ENCODE data around the gene MAP7. TPM values are rescaled to one million over a fixed set of nuclear protein-coding genes. Genes with fewer than 3 reads are reported as not detected.

Gene MAP7
- total RNA-seq, 2 experiments from 2014 or later: 0.45 to 0.49 TPM

GRCh38 chr6:136344420-136344819 is 205.8 kb downstream of the MAP7 start:
- no peak overlapping the region for H3K4me3 Mint-ChIP-seq
- Histone ChIP-seq H3K9me3 (ENCODE audit: control insufficient read depth in 1 of 2, insufficient read depth in 1 of 2, low read length in 2 of 2) (no peaks in the 10 kb centered on the region), H3K36me3 (ENCODE audit: insufficient read depth, low read length) (peaks cover 2% of the 10 kb centered on the region), H3K27ac (ENCODE audit: low read depth in 1 of 2, low read length in 2 of 2) (no peak overlapping the region), H3K4me1 (ENCODE audit: insufficient read depth, low read length) (no peaks in the 10 kb centered on the region), H3K27me3 (ENCODE audit: control insufficient read depth in 1 of 2, insufficient read depth in 2 of 2, low read length in 2 of 2) (no peaks in the 10 kb centered on the region), H3K4me3 (ENCODE audit: low read length) (no peak overlapping the region)
- ATAC-seq (ENCODE audit: poor library complexity) (no peak), DNase-seq (no peak)
- POLR2A ChIA-PET: no interaction called here
- no peak for TF ChIP-seq CTCF (IDR thresholded peaks at IDR 0.05)
- intact Hi-C loops (cut with DNase I, micrococcal nuclease): no loop called here
- no peaks in the 10 kb centered on the region for H3K9me3 Mint-ChIP-seq
- H3K4me1 Mint-ChIP-seq (ENCODE audit: low read depth): no peaks in the 10 kb centered on the region
- no peaks in the 10 kb centered on the region for H3K27me3 Mint-ChIP-seq
- no peak overlapping the region for H3K27ac Mint-ChIP-seq
- no peaks in the 10 kb centered on the region for H3K36me3 Mint-ChIP-seq (ENCODE audit: low read depth)
- CTCF ChIA-PET: interaction anchor here (1.7 kb wide), 1 partner anchor 27 kb away, joined by 6 read pairs; no protein-coding TSS in a partner anchor

- H3K4me3 Mint-ChIP-seq: no peak overlapping the region
- POLR2A ChIA-PET: no interaction called here
These were observed 206.5 kb downstream of the MAP7 start for GRCh38 chr6:136343700-136344099.

GRCh38 chr6:136343275-136343674 is 206.9 kb downstream of the MAP7 start:
- DNase-seq: no peak
- Mint-ChIP-seq H3K9me3 (no peaks in the 10 kb centered on the region), H3K4me1 (ENCODE audit: low read depth) (no peaks in the 10 kb centered on the region), H3K27me3 (no peaks in the 10 kb centered on the region), H3K27ac (no peak overlapping the region), H3K4me3 (no peak overlapping the region), H3K36me3 (ENCODE audit: low read depth) (no peaks in the 10 kb centered on the region)
- no peak overlapping the region for H3K27ac ChIP-seq (ENCODE audit: low read depth in 1 of 2, low read length in 2 of 2)
- TF ChIP-seq CTCF (IDR thresholded peaks at IDR 0.05): no peak
- intact Hi-C loops (cut with DNase I, micrococcal nuclease): no loop called here
- ChIA-PET POLR2A (no interaction called here), CTCF (interaction anchor here (0.9 to 1.7 kb wide), 2 partner anchors 17 to 26 kb away, joined by 3 to 6 read pairs; no protein-coding TSS in a partner anchor)
- H3K4me3 ChIP-seq (ENCODE audit: low read length): no peak overlapping the region
- no peaks in the 10 kb centered on the region for H3K9me3 ChIP-seq (ENCODE audit: control insufficient read depth in 1 of 2, insufficient read depth in 1 of 2, low read length in 2 of 2)
- no peaks in the 10 kb centered on the region for H3K27me3 ChIP-seq (ENCODE audit: control insufficient read depth in 1 of 2, insufficient read depth in 2 of 2, low read length in 2 of 2)
- ATAC-seq (ENCODE audit: poor library complexity): no peak
- peaks cover 2% of the 10 kb centered on the region for H3K36me3 ChIP-seq (ENCODE audit: insufficient read depth, low read length)
- H3K4me1 ChIP-seq (ENCODE audit: insufficient read depth, low read length): no peaks in the 10 kb centered on the region

More at GRCh38 chr6:136343700-136344099, 206.5 kb downstream of the MAP7 start:
- Histone ChIP-seq H3K4me1 (ENCODE audit: insufficient read depth, low read length) (no peaks in the 10 kb centered on the region), H3K27me3 (ENCODE audit: control insufficient read depth in 1 of 2, insufficient read depth in 2 of 2, low read length in 2 of 2) (no peaks in the 10 kb centered on the region), H3K27ac (ENCODE audit: low read depth in 1 of 2, low read length in 2 of 2) (no peak overlapping the region), H3K9me3 (ENCODE audit: control insufficient read depth in 1 of 2, insufficient read depth in 1 of 2, low read length in 2 of 2) (no peaks in the 10 kb centered on the region), H3K4me3 (ENCODE audit: low read length) (no peak overlapping the region), H3K36me3 (ENCODE audit: insufficient read depth, low read length) (peaks cover 2% of the 10 kb centered on the region)
- CTCF ChIA-PET: interaction anchor here (0.9 to 1.7 kb wide), 2 partner anchors 16 to 27 kb away, joined by 3 to 6 read pairs; no protein-coding TSS in a partner anchor
- H3K27ac Mint-ChIP-seq: no peak overlapping the region
- no peaks in the 10 kb centered on the region for H3K27me3 Mint-ChIP-seq
- H3K4me1 Mint-ChIP-seq (ENCODE audit: low read depth): no peaks in the 10 kb centered on the region
- ATAC-seq (ENCODE audit: poor library complexity) (no peak), DNase-seq (no peak)
- intact Hi-C loops (cut with DNase I, micrococcal nuclease): no loop called here
- no peak for TF ChIP-seq CTCF (IDR thresholded peaks at IDR 0.05)
- no peaks in the 10 kb centered on the region for H3K9me3 Mint-ChIP-seq
- no peaks in the 10 kb centered on the region for H3K36me3 Mint-ChIP-seq (ENCODE audit: low read depth)

Data from CD4-positive, alpha-beta T cell (primary cell).